Heart left ventricle (tissue), 13 donors: ENCODE results near the gene NT5C2.

Source experiments
- CTCF ChIP-seq, 12 donors: fragments of 200-600 bp; sonication (generic) in 4 of 12; IDR thresholded peaks; one replicate each; pipeline versions ENCODE4 v1.5.0 to v1.8.0; 2018 to 2022; ENCODE audit warnings: antibody characterized with exemption in 12 of 12, mild to moderate bottlenecking in 5 of 12
- POLR2A ChIP-seq, 2 donors: fragments of 450-650 bp; IDR thresholded peaks; one replicate each; pipeline ENCODE4 v1.6.1; 2017; ENCODE audit warnings: antibody characterized with exemption in 2 of 2, mild to moderate bottlenecking in 2 of 2, moderate library complexity in 2 of 2
- donor health status: ischemic (EF 13 %, LVEDD 7.1; RV severe dilation, severe dysfunction).
- donor health status: DM: no; HTN: yes; CAD: no.
- donor health status: DM: no; HTN: no; CAD: no.
- donor health status: ischemic (EF 25% LVEDD 6.9; RV normal size, moderate dysfunction).
- donor health status: ischemic (EF 25% LVEDD 5.7; RV mildly dilated, moderate dysfunction).
- donor health status: ischemic (EF 35%, LVEDD 5.7; RV mildly dilated, moderate dysfunction).
- donor health status: nonischemic (EF 11% LVEDD 7.7; RV severe dilation, severe dysfunction).
- donor health status: DM: yes; HTN: yes; CAD: no.
- donor health status: PGD.
- donor health status: ischemic (EF 29% LVEDD 5.4; RV normal size, mild dysfunction).
- donor health status: nonischemic (EF 23%, LVEDD 6.1; RV moderate dilation, normal function).

- TF ChIP-seq CTCF (IDR thresholded peaks at IDR 0.05), result no peak
- no peak for TF ChIP-seq POLR2A (IDR thresholded peaks at IDR 0.05)
These were observed 89.1 kb downstream of the NT5C2 start for GRCh38 chr10:103103989-103104388.
